Measurements from ENCODE around the gene CA10. TPM values are rescaled to one million over a fixed set of nuclear protein-coding genes. Genes with fewer than 3 reads are reported as not detected.

The CA10 gene
- total and polyA plus RNA-seq, 2 donors (not counting 1 experiment from before 2014, with no cell fraction given), result not detected

DNA sequence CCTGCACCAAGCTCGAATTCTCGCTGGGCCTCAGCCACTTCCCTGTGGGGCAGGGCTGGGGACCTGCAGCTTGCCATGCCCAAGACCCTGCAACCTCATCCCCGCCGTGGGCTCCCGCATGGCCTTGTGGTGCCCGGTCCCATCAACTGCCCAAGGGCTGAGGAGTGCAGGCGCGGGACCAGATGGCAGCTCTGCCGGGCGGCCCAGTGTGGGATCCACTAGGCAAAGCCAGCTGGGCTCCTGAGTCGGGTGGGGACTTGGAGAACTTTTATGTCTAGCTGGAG, 489.6 kb downstream of the CA10 start:
- Histone ChIP-seq H3K9me3 (ENCODE audit: control extremely low read depth in 1 of 3, control insufficient read depth in 2 of 3, insufficient read depth in 1 of 3, low read length in 2 of 3) (peaks cover 0 to 10% (median 0%) of the 10 kb centered on the region in 3 donors), H3K27me3 (replicated peaks in 1 of 4; ENCODE audit: control extremely low read depth in 1 of 4, control insufficient read depth in 3 of 4, insufficient read depth in 4 of 4, low read length in 3 of 4) (no peaks in the 10 kb centered on the region), H3K9ac (ENCODE audit: low read length) (no peak overlapping the region), H3K4me1 (ENCODE audit: control insufficient read depth in 2 of 2, insufficient read depth in 2 of 2, low read length in 2 of 2) (no peaks in the 10 kb centered on the region), H3K4me3 (ENCODE audit: control extremely low read depth in 1 of 5, extremely low read depth in 1 of 5, insufficient read depth in 1 of 5, low read depth in 2 of 5, low read length in 4 of 5) (no peak overlapping the region), H3K36me3 (replicated peaks in 1 of 2; ENCODE audit: control extremely low read depth in 1 of 2, control insufficient read depth in 1 of 2, extremely low read depth in 1 of 2, insufficient read depth in 2 of 2, low read length in 1 of 2) (no peaks in the 10 kb centered on the region), H3K79me2 (ENCODE audit: control insufficient read depth, insufficient read depth, low read length) (no peaks in the 10 kb centered on the region), H3K4me2 (replicated peaks; ENCODE audit: low read depth, low read length, poor library complexity, severe bottlenecking) (no peak overlapping the region), H2AFZ (ENCODE audit: insufficient read depth, low read depth, low read length, poor library complexity, severe bottlenecking) (no peak overlapping the region), H4K20me1 (ENCODE audit: control insufficient read depth, insufficient read depth, low read length, poor library complexity, severe bottlenecking) (no peaks in the 10 kb centered on the region), H3K27ac (ENCODE audit: low read length in 2 of 2) (no peak overlapping the region)
- ATAC-seq (ENCODE audit: low read depth) (no peak), DNase-seq (no peak)
- ChIA-PET POLR2A (no interaction called here), CTCF (interaction anchor here (1.2 kb wide), 1 partner anchor 11 kb away, joined by 3 read pairs; no protein-coding TSS in a partner anchor)
- WGBS (ENCODE audit: insufficient coverage), result 94% methylated on average over 10 of the region's 11 CpGs
- Mint-ChIP-seq H3K27ac (no peak overlapping the region), H3K9me3 (ENCODE audit: insufficient read depth) (no peaks in the 10 kb centered on the region), H3K4me3 (no peak overlapping the region), H3K4me1 (no peaks in the 10 kb centered on the region), H3K27me3 (no peaks in the 10 kb centered on the region)
- intact Hi-C loops (cut with micrococcal nuclease), result no loop called here
- TF ChIP-seq, protein P1, sequence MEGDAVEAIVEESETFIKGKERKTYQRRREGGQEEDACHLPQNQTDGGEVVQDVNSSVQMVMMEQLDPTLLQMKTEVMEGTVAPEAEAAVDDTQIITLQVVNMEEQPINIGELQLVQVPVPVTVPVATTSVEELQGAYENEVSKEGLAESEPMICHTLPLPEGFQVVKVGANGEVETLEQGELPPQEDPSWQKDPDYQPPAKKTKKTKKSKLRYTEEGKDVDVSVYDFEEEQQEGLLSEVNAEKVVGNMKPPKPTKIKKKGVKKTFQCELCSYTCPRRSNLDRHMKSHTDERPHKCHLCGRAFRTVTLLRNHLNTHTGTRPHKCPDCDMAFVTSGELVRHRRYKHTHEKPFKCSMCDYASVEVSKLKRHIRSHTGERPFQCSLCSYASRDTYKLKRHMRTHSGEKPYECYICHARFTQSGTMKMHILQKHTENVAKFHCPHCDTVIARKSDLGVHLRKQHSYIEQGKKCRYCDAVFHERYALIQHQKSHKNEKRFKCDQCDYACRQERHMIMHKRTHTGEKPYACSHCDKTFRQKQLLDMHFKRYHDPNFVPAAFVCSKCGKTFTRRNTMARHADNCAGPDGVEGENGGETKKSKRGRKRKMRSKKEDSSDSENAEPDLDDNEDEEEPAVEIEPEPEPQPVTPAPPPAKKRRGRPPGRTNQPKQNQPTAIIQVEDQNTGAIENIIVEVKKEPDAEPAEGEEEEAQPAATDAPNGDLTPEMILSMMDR (IDR thresholded peaks at IDR 0.05), result no peak
- TF ChIP-seq EZH2 (IDR thresholded peaks at IDR 0.05; ENCODE audit: borderline replicate concordance, insufficient read depth, low read depth, low read length, poor library complexity, severe bottlenecking), result no peak

DNA sequence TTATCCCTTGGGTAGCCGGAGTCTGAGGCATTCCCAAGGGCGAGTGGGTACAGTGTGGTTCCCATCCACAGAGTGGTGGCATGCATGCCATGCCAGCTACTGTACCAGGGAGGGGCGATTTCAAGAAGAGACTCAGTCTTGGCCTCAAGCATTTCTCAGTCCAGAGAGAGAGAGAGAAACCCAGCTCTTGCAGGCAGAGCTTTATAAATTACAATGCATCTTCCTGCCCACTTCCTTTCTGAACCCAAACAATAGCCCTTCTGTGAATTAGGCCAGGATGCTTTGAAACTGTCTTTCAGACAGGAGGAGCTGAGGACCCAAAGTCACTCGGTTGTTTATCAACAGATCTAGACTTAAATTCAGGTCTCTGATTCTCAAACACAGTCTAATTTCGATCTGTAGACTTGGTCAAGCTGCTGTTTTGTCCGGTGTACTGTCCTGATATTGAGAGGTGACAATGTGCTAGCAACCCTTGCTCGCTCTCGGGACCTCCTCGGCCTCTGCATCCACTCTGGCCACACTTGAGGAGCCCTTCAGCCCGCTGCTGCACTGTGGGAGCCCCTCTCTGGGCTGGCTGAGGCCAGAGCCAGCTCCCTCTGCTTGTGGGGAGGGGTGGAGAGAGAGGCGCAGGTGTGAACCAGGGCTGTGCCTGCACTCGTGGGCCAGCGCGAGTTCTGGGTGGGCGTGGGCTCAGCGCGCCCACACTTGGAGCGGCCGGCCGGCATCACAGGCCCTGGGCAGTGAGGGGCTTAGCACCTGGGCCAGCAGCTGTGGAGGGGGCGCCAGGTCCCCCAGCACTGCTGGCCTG, 490.2 kb downstream of the CA10 start:
- Histone ChIP-seq H3K4me3 (ENCODE audit: control extremely low read depth in 1 of 5, extremely low read depth in 1 of 5, insufficient read depth in 1 of 5, low read depth in 2 of 5, low read length in 4 of 5) (no peak overlapping the region), H4K20me1 (ENCODE audit: control insufficient read depth, insufficient read depth, low read length, poor library complexity, severe bottlenecking) (no peaks in the 10 kb centered on the region), H3K9me3 (ENCODE audit: control extremely low read depth in 1 of 3, control insufficient read depth in 2 of 3, insufficient read depth in 1 of 3, low read length in 2 of 3) (peaks cover 0 to 10% (median 0%) of the 10 kb centered on the region in 3 donors), H3K79me2 (ENCODE audit: control insufficient read depth, insufficient read depth, low read length) (no peaks in the 10 kb centered on the region), H3K27me3 (replicated peaks in 1 of 4; ENCODE audit: control extremely low read depth in 1 of 4, control insufficient read depth in 3 of 4, insufficient read depth in 4 of 4, low read length in 3 of 4) (no peaks in the 10 kb centered on the region), H3K9ac (ENCODE audit: low read length) (no peak overlapping the region), H3K4me1 (ENCODE audit: control insufficient read depth in 2 of 2, insufficient read depth in 2 of 2, low read length in 2 of 2) (no peaks in the 10 kb centered on the region), H3K27ac (ENCODE audit: low read length in 2 of 2) (no peak overlapping the region), H3K4me2 (replicated peaks; ENCODE audit: low read depth, low read length, poor library complexity, severe bottlenecking) (no peak overlapping the region), H2AFZ (ENCODE audit: insufficient read depth, low read depth, low read length, poor library complexity, severe bottlenecking) (no peak overlapping the region), H3K36me3 (replicated peaks in 1 of 2; ENCODE audit: control extremely low read depth in 1 of 2, control insufficient read depth in 1 of 2, extremely low read depth in 1 of 2, insufficient read depth in 2 of 2, low read length in 1 of 2) (no peaks in the 10 kb centered on the region)
- H3K4me3 Mint-ChIP-seq, result no peak overlapping the region
- whole genome bisulfite sequencing (ENCODE audit: insufficient coverage), result 86% methylated on average over 21 of the region's 21 CpGs
- ChIA-PET CTCF (interaction anchor here (1.2 kb wide), 1 partner anchor 11 kb away, joined by 3 read pairs; no protein-coding TSS in a partner anchor), POLR2A (no interaction called here)
- no peak for TF ChIP-seq EZH2 (IDR thresholded peaks at IDR 0.05; ENCODE audit: borderline replicate concordance, insufficient read depth, low read depth, low read length, poor library complexity, severe bottlenecking)
- TF ChIP-seq, protein P1 (IDR thresholded peaks at IDR 0.05), result no peak
- ATAC-seq (ENCODE audit: low read depth), result no peak
- no peak for DNase-seq
- no peaks in the 10 kb centered on the region for H3K4me1 Mint-ChIP-seq
- intact Hi-C loops (cut with micrococcal nuclease), result no loop called here
- H3K27me3 Mint-ChIP-seq, result no peaks in the 10 kb centered on the region
- H3K27ac Mint-ChIP-seq, result no peak overlapping the region
- no peaks in the 10 kb centered on the region for H3K9me3 Mint-ChIP-seq (ENCODE audit: insufficient read depth)
